OCI-LY1 (cell line): ENCODE measurements around the gene EFCAB13.

ENCODE experiments used
- H2AFZ ChIP-seq: fragments of 200-600 bp; sonication (generic), shearing (Covaris generic); 2 replicates; pipeline ENCODE4 v1.6.0; 2014; ENCODE audit warnings: antibody characterized with exemption, mild to moderate bottlenecking, low read length
- H3F3A ChIP-seq: fragments of 200-600 bp; sonication (generic), shearing (Covaris generic); 2 replicates; pipeline ENCODE4 v1.6.0; 2014; ENCODE audit warnings: mild to moderate bottlenecking, antibody characterized with exemption, low read length, moderate library complexity; ENCODE audit not compliant: insufficient read depth
- H3K27ac ChIP-seq: fragments of 200-600 bp; sonication (generic); 2 replicates; pipeline ENCODE4 v1.5.1; 2014; ENCODE audit warnings: low read length, mixed run types, mild to moderate bottlenecking, low read depth; ENCODE audit not compliant: poor library complexity, severe bottlenecking
- H3K27me3 ChIP-seq: fragments of 200-600 bp; sonication (generic); 2 replicates; pipeline ENCODE4 v1.6.0; 2014; ENCODE audit warnings: antibody characterized with exemption, mild to moderate bottlenecking, low read length, moderate library complexity; ENCODE audit not compliant: insufficient read depth
- H3K36me3 ChIP-seq: fragments of 200-600 bp; sonication (generic); 2 replicates; pipeline ENCODE4 v1.6.1; 2014; ENCODE audit warnings: mild to moderate bottlenecking, antibody characterized with exemption, low read length, moderate library complexity, mixed read lengths; ENCODE audit not compliant: insufficient read depth
- H3K4me1 ChIP-seq: fragments of 200-600 bp; sonication (generic); 2 replicates; pipeline ENCODE4 v1.5.1; 2014; ENCODE audit warnings: mild to moderate bottlenecking, low read length, moderate library complexity; ENCODE audit not compliant: insufficient read depth, severe bottlenecking
- H3K4me2 ChIP-seq: fragments of 200-600 bp; sonication (generic), shearing (Covaris generic); 2 replicates; pipeline ENCODE4 v1.6.1; 2014; ENCODE audit warnings: low read length
- H3K4me3 ChIP-seq: fragments of 200-600 bp; sonication (generic); 2 replicates; pipeline ENCODE4 v1.5.1; 2014; ENCODE audit warnings: low read length, low read depth, mild to moderate bottlenecking, mixed read lengths; ENCODE audit not compliant: poor library complexity, severe bottlenecking
- H3K79me2 ChIP-seq: fragments of 200-600 bp; shearing (Covaris generic); 2 replicates; pipeline ENCODE4 v1.6.1; 2016; ENCODE audit warnings: mixed run types, low read length, mixed read lengths; ENCODE audit not compliant: insufficient read depth
- H3K9ac ChIP-seq: fragments of 200-600 bp; sonication (generic), shearing (Covaris generic); 2 replicates; pipeline ENCODE4 v1.6.1; 2014; ENCODE audit warnings: mild to moderate bottlenecking, low read length, mixed read lengths
- H3K9me2 ChIP-seq: fragments of 200-600 bp; sonication (generic), shearing (Covaris generic); 2 replicates; pipeline ENCODE4 v1.6.1; 2014; ENCODE audit warnings: low read depth, mild to moderate bottlenecking, low read length, mixed read lengths
- H3K9me3 ChIP-seq: fragments of 200-600 bp; shearing (Covaris generic); 2 replicates; pipeline ENCODE4 v1.6.1; 2014; ENCODE audit warnings: low read length, mixed read lengths
- H4K20me1 ChIP-seq: fragments of 200-600 bp; sonication (generic), shearing (Covaris generic); 2 replicates; pipeline ENCODE4 v1.6.0; 2016; ENCODE audit warnings: mild to moderate bottlenecking, low read length; ENCODE audit not compliant: insufficient read depth
- CTCF ChIP-seq: fragments of 200-600 bp; sonication (generic), shearing (Covaris generic); IDR thresholded peaks from 2 replicates; pipeline ENCODE4 v1.5.1; 2017; ENCODE audit warnings: mild to moderate bottlenecking, antibody characterized with exemption, low read length, moderate library complexity, mixed read lengths
- EZH2 ChIP-seq: fragments of 200-600 bp; sonication (generic), shearing (Covaris generic); IDR thresholded peaks from 2 replicates; pipeline ENCODE4 v1.8.0; 2017; ENCODE audit warnings: borderline replicate concordance, mixed run types, mild to moderate bottlenecking, antibody characterized with exemption, low read length, moderate library complexity, mixed read lengths

EFCAB13 gene

GRCh38 chr17:47288531-47289116, 35.1 kb upstream of the EFCAB13 start:
- H3K27me3 ChIP-seq: no peaks in the 10 kb centered on the region
- H3K36me3 ChIP-seq: no peaks in the 10 kb centered on the region
- no peak overlapping the region for H3K4me3 ChIP-seq
- no peaks in the 10 kb centered on the region for H4K20me1 ChIP-seq
- no peak overlapping the region for H2AFZ ChIP-seq
- H3F3A ChIP-seq: no peaks in the 10 kb centered on the region
- H3K4me2 ChIP-seq: no peak overlapping the region
- H3K4me1 ChIP-seq: peaks cover 19% of the 10 kb centered on the region
- no peaks in the 10 kb centered on the region for H3K9me3 ChIP-seq
- no peaks in the 10 kb centered on the region for H3K79me2 ChIP-seq
- no peak overlapping the region for H3K27ac ChIP-seq
- TF ChIP-seq EZH2 (no peak), CTCF (no peak)
- H3K9ac ChIP-seq: no peak overlapping the region
- H3K9me2 ChIP-seq: no peaks in the 10 kb centered on the region

- H4K20me1 ChIP-seq: no peaks in the 10 kb centered on the region
- H3K4me1 ChIP-seq: peaks cover 19% of the 10 kb centered on the region
- H3K9me3 ChIP-seq: no peaks in the 10 kb centered on the region
- H3K27ac ChIP-seq: no peak overlapping the region
- no peaks in the 10 kb centered on the region for H3K79me2 ChIP-seq
- no peaks in the 10 kb centered on the region for H3K36me3 ChIP-seq
- no peak overlapping the region for H3K4me3 ChIP-seq
- H3K4me2 ChIP-seq: no peak overlapping the region
- no peak overlapping the region for H3K9ac ChIP-seq
- H3K9me2 ChIP-seq: no peaks in the 10 kb centered on the region
- no peaks in the 10 kb centered on the region for H3F3A ChIP-seq
- H3K27me3 ChIP-seq: no peaks in the 10 kb centered on the region
- no peak overlapping the region for H2AFZ ChIP-seq
- no peak for TF ChIP-seq EZH2
These were observed 34.5 kb upstream of the EFCAB13 start for GRCh38 chr17:47289302-47289701.

GRCh38 chr17:47290870-47291241, 32.9 kb upstream of the EFCAB13 start:
- Histone ChIP-seq H3K9me3 (no peaks in the 10 kb centered on the region), H3F3A (no peaks in the 10 kb centered on the region), H3K36me3 (no peaks in the 10 kb centered on the region), H3K27me3 (no peaks in the 10 kb centered on the region; the same call in 1 of the 2 replicates), H3K4me3 (no peak overlapping the region), H2AFZ (no peak overlapping the region), H4K20me1 (no peaks in the 10 kb centered on the region), H3K4me2 (no peak overlapping the region), H3K9ac (no peak overlapping the region), H3K9me2 (no peaks in the 10 kb centered on the region), H3K79me2 (no peaks in the 10 kb centered on the region), H3K27ac (no peak overlapping the region), H3K4me1 (peaks cover 18% of the 10 kb centered on the region)
- TF ChIP-seq CTCF (no peak), EZH2 (no peak)

GRCh38 chr17:47291242-47291873, 32.4 kb upstream of the EFCAB13 start:
- H3K4me1 ChIP-seq: peaks cover 13% of the 10 kb centered on the region
- no peaks in the 10 kb centered on the region for H4K20me1 ChIP-seq
- no peak overlapping the region for H2AFZ ChIP-seq
- H3F3A ChIP-seq: no peaks in the 10 kb centered on the region
- H3K4me3 ChIP-seq: no peak overlapping the region
- no peak overlapping the region for H3K4me2 ChIP-seq
- no peaks in the 10 kb centered on the region; the same call in 1 of the 2 replicates for H3K27me3 ChIP-seq
- no peaks in the 10 kb centered on the region for H3K9me2 ChIP-seq
- H3K9me3 ChIP-seq: no peaks in the 10 kb centered on the region
- no peaks in the 10 kb centered on the region for H3K79me2 ChIP-seq
- H3K9ac ChIP-seq: no peak overlapping the region
- TF ChIP-seq EZH2: no peak
- TF ChIP-seq CTCF: no peak
- no peak overlapping the region for H3K27ac ChIP-seq
- no peaks in the 10 kb centered on the region for H3K36me3 ChIP-seq
